NK-92 treated with Interleukin-12 subunit alpha and Interleukin-12 subunit beta, amount 100 ng/mL, for 24 hours (cell line): ENCODE data around the gene PTPRN.
A peak's percentile ranks its signal among the peaks of the same experiment; 100 is the strongest.
"Not testable (repeated sequence)": the region's sequence is repeated elsewhere in the genome, so short reads cannot be mapped to it uniquely, and the experiment has no call there.

ENCODE experiments used
- DNase-seq: peaks from one replicate; lab custom pipeline; 2025; lab: John Stamatoyannopoulos, UW

Gene PTPRN

DNA sequence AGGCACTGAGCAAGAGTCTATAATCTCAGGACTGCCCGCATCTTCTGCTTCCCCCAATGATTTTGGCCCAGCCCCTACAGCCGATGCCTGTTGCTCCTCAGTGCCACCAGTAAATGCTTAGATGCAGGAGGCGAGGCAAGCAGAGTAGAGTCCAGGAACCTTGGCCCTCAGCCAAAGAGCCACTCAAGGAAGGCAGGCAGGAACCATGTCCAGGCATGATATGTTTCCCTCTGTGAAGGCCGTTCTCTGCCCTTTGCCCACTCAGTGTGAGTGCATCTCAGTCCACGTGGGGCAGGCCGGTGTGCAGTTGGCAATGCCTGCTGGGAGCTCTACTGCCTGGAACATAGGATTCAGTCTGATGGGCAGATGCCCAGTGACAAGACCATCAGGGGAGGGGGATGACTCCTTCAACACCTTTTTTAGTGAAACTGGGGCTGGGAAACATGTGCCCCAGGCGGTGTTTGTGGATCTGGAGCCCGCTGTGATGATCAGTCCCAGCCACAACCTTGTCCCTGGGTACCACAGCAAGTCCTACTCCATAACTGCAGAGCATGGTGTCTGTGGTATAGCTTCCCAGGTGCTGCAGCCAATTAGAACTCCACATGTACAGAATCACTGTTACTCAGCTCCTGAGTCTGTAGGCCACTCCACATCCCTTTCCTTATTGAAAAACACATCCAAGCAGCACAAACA is 39.7 kb downstream of the PTPRN start:
- no peak for DNase-seq

DNA sequence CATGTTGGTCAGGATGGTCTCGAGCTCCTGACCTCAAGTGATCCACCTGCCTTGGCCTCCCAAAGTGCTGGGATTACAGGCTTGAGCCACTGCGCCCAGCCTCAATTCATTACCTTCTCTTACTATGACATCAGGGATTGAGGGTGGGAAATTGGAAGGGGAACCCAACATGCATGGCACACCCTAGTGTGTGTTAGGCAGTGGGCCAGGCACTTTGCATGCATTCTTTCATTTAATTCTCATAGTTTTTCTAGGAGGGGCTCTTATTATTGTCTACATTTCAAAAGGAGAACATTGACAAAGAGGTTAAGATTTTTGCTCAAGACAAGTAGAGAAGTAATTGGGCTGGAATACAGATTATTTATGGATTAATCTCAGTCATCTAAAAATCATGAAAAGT is 40.9 kb downstream of the PTPRN start:
- DNase-seq, result no peak

DNA sequence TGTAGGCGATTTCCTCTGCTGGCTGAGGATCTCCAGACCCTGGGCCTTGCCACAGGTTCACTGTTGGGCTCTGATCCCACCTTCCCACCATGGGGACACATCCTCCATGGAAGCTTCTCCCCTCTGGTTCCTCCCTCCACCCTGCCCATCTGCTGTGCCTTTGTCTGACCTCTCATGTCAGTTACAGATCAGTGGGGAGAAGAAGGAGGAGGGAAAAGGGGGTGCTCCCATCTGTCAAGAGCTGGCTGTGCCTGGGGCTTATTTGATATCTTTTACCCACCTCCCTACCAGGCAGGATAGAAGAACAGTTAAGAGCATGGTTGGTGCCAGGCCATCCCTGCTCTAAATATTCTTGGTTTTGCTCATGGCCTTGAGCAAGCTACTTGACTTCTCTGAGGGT is 42.3 kb downstream of the PTPRN start:
- no peak for DNase-seq

DNA sequence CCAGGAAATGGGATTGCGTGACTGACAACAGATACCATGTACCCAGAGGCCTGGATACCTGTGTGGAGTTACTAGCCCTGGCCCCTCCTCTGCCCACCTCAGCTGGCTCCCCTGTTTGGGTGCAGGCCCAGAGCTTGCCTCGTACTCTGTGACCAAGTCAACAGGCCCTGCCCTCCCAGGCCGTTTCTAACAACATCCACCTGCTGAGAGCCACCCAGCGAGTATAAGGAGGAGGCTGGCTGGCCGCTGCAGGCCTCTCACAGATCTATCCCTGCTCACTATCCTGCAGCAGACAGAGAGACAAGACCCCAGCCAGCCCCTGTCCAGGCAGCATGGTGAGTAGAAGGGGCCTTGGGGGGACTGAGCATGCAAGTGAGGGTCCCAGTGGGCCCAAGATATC is 43.0 kb downstream of the PTPRN start:
- DNase-seq, result no peak

DNA sequence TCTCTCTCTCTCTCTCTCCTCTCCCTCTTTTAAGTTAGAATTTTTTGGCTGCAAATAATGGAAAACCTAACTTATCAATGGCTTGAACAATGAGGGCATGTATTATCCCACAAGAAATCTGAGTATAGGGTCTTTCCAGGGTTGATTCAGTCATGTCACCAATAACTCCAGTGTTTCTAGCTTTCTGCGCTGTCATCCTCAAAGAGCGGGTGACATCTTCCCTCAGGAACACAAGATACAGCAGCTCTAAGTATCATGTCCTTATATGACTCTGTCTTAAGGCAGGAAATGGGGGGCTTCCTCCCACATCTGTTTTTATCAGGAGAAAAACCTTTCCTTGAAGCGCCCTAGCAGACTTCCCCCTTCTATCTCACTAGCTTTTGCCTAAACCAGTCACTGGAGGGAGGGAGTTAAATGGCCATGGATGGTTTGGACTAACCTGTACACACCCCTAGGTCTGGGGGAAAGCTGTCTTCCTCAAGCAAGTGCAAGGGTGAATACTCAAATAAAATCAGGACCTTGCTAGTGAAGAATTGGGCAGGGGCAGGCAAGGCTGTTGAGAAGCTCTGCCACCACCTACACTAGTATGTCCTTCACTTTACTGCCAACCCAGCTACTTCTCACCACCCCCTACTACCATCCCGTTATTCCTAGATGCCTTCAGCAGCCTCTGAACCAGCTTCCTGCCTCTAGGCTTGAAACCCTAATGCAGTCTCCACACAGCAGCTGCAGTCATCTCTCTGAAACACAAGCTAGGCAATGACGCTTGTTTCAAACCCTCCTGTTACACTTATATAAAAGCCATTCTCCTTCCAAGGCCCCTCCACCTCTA is 48.0 kb downstream of the PTPRN start:
- DNase-seq, result no peak

DNA sequence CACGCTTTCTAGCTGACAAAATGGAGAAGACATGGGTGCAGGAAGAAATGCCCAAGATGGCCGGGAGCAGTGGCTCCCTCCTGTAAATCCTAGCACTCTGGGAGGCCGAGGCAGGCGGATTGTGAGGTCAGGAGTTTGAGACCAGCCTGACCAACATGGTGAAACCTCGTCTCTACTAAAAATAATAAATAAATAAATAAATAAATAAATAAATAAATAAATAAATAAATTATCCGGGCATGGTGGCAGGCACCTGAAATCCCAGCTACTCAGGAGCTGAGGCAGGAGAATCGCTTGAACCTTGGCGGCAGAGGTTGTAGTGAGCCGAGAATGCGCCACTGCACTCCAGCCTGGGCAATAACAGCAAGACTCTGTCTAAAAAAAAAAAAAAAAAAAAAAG is 50.3 kb downstream of the PTPRN start:
- not testable (repeated sequence) for DNase-seq

DNA sequence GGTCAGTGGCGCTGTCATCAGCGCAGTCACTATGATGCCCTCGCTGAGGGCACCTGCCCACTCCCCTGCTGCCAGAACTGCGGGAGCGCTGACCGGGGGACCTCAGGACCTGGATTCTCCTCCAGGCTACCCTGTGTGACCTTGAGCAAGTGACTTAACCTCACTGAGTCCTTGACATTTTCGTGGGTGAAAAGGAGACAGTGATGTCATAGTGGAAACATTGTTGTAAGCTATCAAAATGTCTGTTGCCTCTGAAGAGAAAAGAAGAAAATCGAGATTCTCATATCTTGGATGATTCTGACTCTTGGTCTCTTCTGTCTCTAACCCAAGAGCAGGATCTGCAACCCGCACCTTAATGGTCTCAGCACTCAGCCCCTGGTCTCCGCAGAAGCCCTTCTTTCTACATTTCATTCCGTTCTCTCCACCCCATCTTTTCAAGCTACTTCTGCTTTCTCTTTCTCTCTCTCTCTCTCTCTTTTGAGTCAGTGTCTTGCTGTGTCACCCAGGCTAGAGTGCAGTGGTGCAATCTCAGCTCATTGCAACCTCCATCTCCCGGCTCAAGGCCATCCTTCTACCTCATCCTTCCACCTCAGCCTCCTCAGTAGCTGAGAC is 54.5 kb downstream of the PTPRN start:
- no peak for DNase-seq

DNA sequence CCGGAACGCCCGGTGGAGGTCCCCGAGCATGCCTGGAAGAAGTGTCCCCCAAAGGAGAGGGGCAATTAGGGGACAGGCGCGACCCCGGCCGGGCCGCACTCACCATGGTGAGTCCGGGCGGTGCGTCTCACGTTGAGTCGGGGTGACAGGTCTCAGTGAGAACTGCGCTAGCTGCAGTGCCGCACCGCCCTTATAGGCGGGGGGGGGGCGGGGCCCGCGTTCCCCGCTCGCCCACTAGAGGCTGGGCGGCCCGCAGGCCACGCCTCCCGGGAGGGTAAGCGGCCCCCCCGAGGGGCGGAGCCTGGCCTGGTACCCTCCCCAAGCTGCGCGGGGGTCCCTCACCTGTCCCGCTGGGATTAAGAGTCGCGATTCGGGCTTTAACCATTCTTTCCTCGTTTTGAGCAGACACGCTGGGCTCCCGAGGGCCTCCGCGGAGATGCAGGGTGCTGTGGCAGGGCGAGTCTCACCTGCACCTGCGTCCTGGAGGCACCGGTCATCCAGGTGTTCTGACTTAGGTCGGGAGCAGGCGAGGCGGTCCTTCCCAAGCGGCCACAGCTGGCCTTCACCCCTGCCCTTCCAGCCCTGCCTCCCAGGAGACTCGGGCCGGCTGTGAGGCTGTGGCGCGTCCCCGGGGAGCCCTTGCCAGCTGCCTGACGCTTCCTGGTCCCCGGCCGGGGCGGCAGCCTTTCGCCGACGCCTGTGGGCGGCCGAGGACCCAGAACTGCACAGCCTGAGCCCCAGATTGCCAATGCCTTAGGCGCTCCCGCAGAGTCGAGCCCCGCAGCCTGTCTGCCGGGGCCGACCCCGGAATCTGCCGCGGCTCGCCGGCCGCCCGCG is 55.2 kb downstream of the PTPRN start, which contains the start of gene TUBA4A:
TSS of gene TUBA4A (minus strand) at position 166 of the 837 bp plus-strand sequence. CDS start at position 106, 60 bp downstream.
- peak; percentile 83 for DNase-seq

DNA sequence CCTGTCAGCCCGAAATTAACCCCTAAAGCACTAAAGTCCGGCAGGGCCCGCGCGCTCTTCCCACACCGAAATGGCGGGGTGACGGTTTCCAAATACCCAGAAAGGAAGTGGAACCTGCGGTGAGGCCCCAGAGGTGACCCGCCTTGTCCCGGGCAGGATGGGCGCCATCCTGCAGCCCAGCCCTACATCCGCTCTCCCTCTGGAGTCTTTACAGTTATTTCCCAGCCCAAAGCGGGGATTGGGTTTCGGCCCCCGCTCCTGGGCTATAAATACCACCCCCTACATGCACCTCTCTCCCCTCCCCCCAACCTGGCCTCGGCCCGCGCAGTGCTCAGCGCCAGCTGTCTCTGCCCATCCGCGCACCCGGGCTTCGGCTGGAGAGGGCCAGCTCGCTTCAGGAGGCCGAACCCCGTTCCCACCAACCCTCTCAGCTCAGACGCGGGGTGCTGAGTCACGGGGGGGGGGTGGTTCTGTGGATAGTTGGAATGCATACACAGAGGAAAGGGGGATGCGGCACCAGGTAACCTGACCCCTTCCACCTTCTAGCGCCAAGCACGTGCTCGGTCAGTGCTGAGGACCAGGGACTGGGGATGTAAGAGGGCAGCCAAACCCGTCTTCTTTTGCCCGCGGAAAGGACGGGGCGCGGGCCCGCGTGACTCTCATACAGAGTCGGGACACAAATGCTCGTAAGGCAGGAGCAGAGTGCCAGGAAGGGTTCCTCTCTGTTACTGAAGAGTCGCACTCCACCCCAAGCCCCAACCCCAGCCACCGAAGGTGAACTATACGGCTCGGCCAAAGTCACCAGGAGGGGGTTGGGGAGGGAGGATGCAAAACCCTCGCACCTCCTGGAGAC is 56.1 kb downstream of the PTPRN start, which contains the start of gene TUBA4B:
TSS of gene TUBA4B (plus strand) at position 344 of the 853 bp plus-strand sequence. CDS start at position 509, 165 bp downstream.
- peak; percentile 65 for DNase-seq

DNA sequence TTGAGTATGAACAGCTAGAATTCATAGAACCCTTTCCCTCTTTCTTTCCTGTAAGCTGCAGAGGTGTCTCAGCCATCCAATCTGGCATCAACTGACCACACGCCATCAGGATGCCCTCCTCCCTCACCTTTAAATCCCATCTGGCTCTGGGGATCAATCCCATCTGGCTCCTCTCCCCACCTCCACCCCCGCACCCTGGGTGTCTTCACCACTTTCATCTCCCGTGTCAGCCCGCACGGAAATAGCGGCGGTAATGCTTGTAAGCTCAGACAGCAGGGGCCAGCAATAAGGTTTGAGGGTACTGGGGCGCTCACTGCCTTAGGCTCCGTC is 56.7 kb downstream of the PTPRN start:
- no peak for DNase-seq

DNA sequence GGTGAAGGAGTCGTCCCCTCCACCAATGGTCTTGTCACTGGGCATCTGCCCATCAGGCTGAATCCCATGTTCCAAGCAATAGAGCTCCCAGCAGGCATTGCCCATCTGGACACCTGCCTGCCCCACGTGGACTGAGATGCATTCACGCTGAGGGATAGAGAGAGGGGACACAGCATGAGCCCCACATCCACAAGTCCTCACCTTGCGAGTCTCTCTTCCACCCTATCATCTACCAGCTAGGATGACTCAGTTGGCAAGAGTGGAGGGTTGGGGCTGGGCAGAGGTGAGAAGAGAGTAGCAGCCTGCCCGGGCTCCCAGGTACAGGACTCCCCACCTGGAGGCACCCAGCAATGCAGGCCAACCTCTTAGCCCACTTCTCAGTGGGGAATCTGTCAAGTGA is 57.1 kb downstream of the PTPRN start:
- peak; percentile 35 for DNase-seq

DNA sequence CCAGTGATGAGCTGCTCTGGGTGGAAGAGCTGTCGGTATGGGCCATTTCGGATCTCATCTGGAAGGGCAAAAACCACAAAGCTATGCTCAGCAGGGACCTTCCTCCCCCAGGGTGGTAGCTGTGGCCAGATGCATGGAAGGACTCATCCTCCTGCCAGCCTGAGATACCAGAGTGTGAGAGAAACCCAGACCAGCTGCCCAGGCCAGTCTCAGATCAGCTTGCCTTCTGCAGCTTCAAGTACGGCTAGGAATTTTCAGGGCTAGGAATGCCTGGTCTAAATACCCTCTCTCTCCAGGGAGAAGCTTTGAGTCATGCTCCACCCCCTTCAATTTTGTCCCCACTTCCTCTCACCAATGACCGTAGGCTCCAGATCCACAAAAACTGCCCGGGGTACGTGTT is 57.5 kb downstream of the PTPRN start:
- no peak for DNase-seq

DNA sequence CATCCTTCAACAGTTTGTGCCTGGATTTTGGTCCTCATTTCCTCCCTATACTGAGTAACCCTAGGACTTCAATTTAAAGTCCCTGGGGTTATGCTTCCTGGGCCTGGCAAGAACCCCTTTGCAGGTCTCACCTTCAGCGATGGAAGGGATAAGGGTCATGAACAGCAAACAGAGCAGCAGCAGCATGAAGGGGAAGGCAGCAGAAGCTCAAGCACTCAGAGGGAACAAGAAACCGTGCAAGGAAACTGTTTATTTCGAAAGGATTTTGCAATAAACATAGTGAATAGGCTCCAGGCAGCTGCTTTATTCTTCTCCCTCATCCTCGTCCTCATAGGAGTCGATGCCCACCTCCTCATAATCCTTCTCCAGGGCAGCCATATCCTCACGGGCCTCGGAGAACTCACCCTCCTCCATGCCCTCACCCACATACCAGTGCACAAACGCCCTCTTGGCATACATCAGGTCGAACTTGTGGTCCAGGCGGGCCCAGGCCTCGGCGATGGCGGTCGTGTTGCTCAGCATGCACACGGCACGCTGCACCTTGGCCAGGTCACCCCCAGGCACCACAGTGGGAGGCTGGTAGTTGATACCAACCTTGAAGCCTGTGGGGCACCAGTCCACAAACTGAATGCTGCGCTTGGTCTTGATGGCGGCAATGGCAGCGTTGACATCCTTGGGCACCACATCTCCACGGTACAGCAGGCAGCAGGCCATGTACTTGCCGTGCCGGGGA is 59.0 kb downstream of the PTPRN start:
- DNase-seq, result no peak

DNA sequence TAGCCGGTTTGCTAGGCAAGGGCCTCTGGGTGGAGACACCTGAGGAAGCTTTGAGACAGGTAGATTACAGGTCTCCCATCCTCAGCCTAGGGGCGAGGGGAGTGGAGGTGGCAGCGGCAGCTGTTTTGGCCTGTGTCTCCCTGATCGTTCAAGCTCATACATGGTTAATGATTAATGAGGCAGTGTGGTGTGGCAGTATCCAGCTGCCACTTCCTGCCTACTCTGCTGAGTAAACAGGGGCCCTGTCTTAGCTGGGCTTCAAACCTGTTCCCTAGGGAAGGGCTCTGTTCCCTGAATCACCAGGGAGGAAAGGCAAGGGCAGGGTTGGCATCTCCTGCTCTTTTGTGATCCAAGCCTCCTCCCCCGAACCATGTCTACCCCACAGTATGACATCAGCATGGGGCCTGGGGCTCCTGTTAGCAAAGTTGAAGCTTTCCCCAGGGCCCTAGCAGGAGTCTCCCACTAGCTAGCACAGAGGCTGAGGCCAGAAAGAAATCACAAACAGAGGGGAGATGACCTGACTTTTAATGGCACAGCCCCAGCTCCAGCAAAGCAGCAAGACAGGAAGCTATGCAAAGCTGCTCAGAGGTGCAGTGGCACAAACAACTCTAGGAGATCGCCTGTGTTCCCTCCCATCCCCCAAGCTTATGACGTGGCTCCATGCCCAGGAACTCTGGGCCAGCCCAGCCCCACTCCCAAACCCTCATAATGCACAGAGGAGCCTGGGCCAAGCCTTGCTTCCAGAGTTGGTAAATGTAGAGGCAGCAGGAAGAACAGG is 59.8 kb downstream of the PTPRN start:
- peak; percentile 43 for DNase-seq

DNA sequence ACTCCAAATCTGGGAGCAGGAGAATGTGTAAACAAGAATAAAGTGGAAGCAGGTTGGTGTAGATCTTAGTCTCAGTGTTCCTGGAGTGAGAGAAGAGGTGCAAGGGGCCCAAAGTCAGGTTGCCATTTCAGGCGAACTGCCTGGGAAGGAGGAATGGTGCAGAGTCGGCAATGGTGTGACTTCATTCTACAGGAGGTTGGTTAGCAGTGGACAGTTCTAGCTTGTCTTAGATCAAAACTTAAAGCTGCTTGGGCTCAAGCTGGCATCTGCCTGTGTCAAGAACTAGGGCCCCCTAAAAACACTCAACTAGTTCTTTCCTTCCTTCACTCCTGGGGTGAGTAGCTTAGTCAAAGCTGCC is 60.4 kb downstream of the PTPRN start:
- no peak for DNase-seq

DNA sequence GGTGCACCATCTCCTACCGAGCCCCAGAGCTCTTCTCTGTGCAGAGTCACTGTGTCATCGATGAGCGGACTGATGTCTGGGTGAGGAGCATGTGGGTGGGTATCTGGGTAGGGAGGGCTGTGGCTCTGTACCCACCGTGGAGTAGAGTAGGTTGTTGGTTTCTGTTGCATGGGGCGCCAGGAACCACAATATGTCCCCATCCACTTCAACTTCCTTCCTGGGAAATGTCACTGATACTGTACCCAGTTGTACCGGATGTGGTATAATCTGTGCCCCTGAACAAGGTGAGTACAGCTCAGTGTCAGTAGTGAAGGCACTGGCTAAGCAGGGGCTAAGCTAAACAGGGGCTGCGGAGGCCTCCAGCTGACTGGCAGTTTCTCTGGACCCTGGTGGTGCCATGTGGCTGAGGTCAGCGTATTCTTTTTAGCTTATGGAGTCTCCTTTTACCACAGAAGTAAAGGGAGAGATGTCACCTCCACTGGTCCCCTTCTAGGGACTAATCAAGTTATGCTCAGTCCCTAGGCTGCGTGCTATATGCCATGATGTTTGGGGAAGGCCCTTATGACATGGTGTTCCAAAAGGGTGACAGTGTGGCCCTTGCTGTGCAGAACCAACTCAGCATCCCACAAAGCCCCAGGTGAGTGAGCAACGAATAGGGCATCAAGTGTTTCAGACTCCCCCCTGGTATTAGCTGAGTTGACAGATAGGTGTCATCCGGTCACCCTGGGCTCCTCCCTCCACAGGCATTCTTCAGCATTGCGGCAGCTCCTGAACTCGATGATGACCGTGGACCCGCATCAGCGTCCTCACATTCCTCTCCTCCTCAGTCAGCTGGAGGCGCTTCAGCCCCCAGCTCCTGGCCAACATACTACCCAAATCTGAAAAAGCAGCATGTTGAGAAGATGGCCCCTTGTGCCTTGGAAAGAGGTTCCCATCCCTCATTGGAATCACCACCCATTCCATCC is 61.2 kb downstream of the PTPRN start:
- peak; percentile 50 for DNase-seq

DNA sequence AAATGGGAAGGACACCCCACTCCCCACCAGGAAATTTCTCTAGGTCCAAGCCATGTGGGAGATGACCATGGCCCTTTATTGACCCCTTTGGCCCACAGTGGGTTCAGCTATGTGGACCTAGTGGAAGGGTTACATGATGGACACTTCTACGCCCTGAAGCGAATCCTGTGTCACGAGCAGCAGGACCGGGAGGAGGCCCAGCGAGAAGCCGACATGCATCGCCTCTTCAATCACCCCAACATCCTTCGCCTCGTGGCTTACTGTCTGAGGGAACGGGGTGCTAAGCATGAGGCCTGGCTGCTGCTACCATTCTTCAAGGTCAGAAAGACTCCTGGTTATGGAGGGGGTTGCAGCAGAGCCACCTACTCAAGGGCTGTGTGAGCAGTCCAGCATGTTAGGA is 62.6 kb downstream of the PTPRN start:
- DNase-seq, result no peak

DNA sequence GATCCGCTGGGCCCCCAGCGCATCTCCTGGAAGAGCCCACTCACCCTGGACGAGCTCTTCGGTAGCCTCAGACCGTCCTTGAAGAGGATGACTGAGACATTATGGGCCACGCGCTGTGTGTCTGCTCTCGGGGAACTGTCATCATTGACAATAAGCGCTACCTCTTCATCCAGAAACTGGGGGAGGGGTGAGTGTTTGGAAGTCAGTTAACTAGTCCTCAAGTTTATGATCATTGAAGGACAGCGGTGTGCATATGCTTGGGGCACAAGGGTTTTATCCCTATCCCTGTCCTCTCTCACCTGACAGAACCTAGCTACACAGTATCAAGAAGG is 63.3 kb downstream of the PTPRN start:
- DNase-seq, result no peak
